Panc1 (cell line): Measurements from ENCODE around the gene ZNF500. TPM values are rescaled to one million over a fixed set of nuclear protein-coding genes. Genes with fewer than 3 reads are reported as not detected.

Experiments used
- ATAC-seq: fragments of 200-7000 bp; cut with Tn5 transposase; 2 replicates; pipeline ENCODE4 v1.9.1; 2020; ENCODE audit warnings: mild to moderate bottlenecking, moderate library complexity
- BruUV-seq: library from RNA; stranded (reverse); fragments of 400-500 nt; replicated peaks from 2 replicates; lab custom pipeline; 2021; lab: Mats Ljungman, UMichigan
- CTCF ChIA-PET: fragments of 300-600 bp; sonication (Branson Sonifier 250); formaldehyde crosslinking; loops from one replicate; lab custom pipeline; 2022; ENCODE audit warnings: antibody characterized with exemption; lab: Charles Lee
- POLR2A ChIA-PET: fragments of 300-600 bp; sonication (Branson Sonifier 250); formaldehyde crosslinking; loops from one replicate; lab custom pipeline; 2022; ENCODE audit warnings: antibody characterized with exemption; lab: Charles Lee
- DNase-seq: peaks from one replicate; pipeline ENCODE4 v3.0.0-alpha.2; 2010; ENCODE audit warnings: low read depth, low spot score
- H3K27ac ChIP-seq: 2 replicates; pipeline ENCODE4 v1.5.1; 2011; ENCODE audit warnings: mild to moderate bottlenecking, low read length, inconsistent platforms
- H3K27me3 ChIP-seq: fragments of 200-500 bp; sonication (Bioruptor generic); 2 replicates; pipeline ENCODE4 v1.6.0; 2014; ENCODE audit warnings: low read length, inconsistent platforms; ENCODE audit not compliant: control insufficient read depth, insufficient read depth
- H3K36me3 ChIP-seq: fragments of 200-500 bp; sonication (Bioruptor generic); 2 replicates; pipeline ENCODE4 v1.5.1; 2014; ENCODE audit warnings: inconsistent platforms, mild to moderate bottlenecking, low read length, moderate library complexity; ENCODE audit not compliant: control insufficient read depth, insufficient read depth
- H3K4me1 ChIP-seq: 2 replicates; pipeline ENCODE4 v1.5.1; 2011; ENCODE audit warnings: inconsistent platforms, mild to moderate bottlenecking, low read length, moderate library complexity; ENCODE audit not compliant: control insufficient read depth, insufficient read depth
- H3K4me3 ChIP-seq, 2 experiments: 2 replicates each; pipeline ENCODE4 v1.5.1; 2011 to 2012; ENCODE audit warnings: low read depth in 2 of 2, low read length in 2 of 2, mild to moderate bottlenecking in 2 of 2, inconsistent platforms in 1 of 2, moderate library complexity in 1 of 2
- H3K9me3 ChIP-seq: fragments of 200-500 bp; sonication (Bioruptor generic); 2 replicates; pipeline ENCODE4 v1.5.1; 2014; ENCODE audit warnings: low read depth, mild to moderate bottlenecking, inconsistent platforms, low read length, moderate library complexity; ENCODE audit not compliant: control insufficient read depth, insufficient read depth
- CTCF ChIP-seq: fragments of 450-650 bp; IDR thresholded peaks from 2 replicates; pipeline ENCODE4 v1.5.1; 2017; ENCODE audit warnings: mild to moderate bottlenecking
- POLR2AphosphoS5 ChIP-seq: IDR thresholded peaks from 2 replicates; pipeline ENCODE4 v1.6.1; 2012; ENCODE audit warnings: mild to moderate bottlenecking, low read depth, low read length, moderate library complexity
- REST ChIP-seq, 2 experiments: IDR thresholded peaks; 2 replicates each; pipeline ENCODE4 v1.6.1; 2011 to 2012; ENCODE audit warnings: low read depth in 2 of 2, control low read depth in 1 of 2, low read length in 1 of 2, mild to moderate bottlenecking in 1 of 2, moderate library complexity in 1 of 2; ENCODE audit not compliant: insufficient read depth in 1 of 2
- SIN3A ChIP-seq: IDR thresholded peaks from 2 replicates; pipeline ENCODE4 v1.6.1; 2012; ENCODE audit warnings: low read depth, mild to moderate bottlenecking, low read length, moderate library complexity, borderline replicate concordance; ENCODE audit not compliant: insufficient read depth
- TCF7L2 ChIP-seq: IDR thresholded peaks from 2 replicates; pipeline ENCODE4 v1.6.1; 2011; ENCODE audit warnings: mild to moderate bottlenecking, low read depth, low read length, inconsistent platforms
- in situ Hi-C: cut with HindIII; loops from 2 replicates; pipeline ENCODE4 v1.10.0; 2016; ENCODE audit warnings: low sequenced_read_pairs, low pct_unique_long_range_greater_than_20kb
- intact Hi-C: fragments of 100-400 bp; cut with micrococcal nuclease; formaldehyde crosslinking; loops from one replicate; pipeline ENCODE4 v1.10.0; 2022; ENCODE audit not compliant: unreplicated experiment
- total RNA-seq: library from RNA; stranded (reverse); gene quantifications from one replicate; pipeline ENCODE4 v1.2.1, GENCODE V29; 2021; ENCODE audit not compliant: unreplicated experiment

The ZNF500 gene
- total RNA-seq, 1 experiment from 2014 or later, result 25.8 TPM

- DNase-seq (no peak), ATAC-seq (no peak)
- ChIA-PET POLR2A (no interaction called here), CTCF (no interaction called here)
- intact Hi-C loops, result no loop called here
- no peak for TF ChIP-seq SIN3A
- TF ChIP-seq TCF7L2, result no peak
- no peak for TF ChIP-seq CTCF
- no peak for TF ChIP-seq POLR2AphosphoS5
- no peak for TF ChIP-seq REST (IDR thresholded peaks at IDR 0.05; ENCODE audit: insufficient read depth in 1 of 2, low read depth in 2 of 2, low read length in 1 of 2)
- Histone ChIP-seq H3K36me3 (peaks cover 2% of the 10 kb centered on the region; the same call in 1 of the 2 replicates), H3K4me3 (no peak overlapping the region), H3K27me3 (no peaks in the 10 kb centered on the region), H3K9me3 (no peaks in the 10 kb centered on the region), H3K4me1 (no peaks in the 10 kb centered on the region), H3K27ac (no peak overlapping the region)
- BruUV-seq, result no TSS peak
- in situ Hi-C loops, result no loop called here
Observed at GRCh38 chr16:4760221-4760910, 6.6 kb downstream of the ZNF500 start.

GRCh38 chr16:4755687-4756086, 11.3 kb downstream of the ZNF500 start:
- Histone ChIP-seq H3K27ac (no peak overlapping the region), H3K9me3 (no peaks in the 10 kb centered on the region), H3K4me1 (no peaks in the 10 kb centered on the region), H3K4me3 (no peak overlapping the region), H3K27me3 (no peaks in the 10 kb centered on the region), H3K36me3 (no peaks in the 10 kb centered on the region)
- BruUV-seq, result no TSS peak
- ChIA-PET POLR2A (no interaction called here), CTCF (interaction anchor here (0.6 kb wide), 1 partner anchor 17 kb away, joined by 4 read pairs; no protein-coding TSS in a partner anchor)
- DNase-seq, result no peak
- ATAC-seq, result no peak
- in situ Hi-C loops, result no loop called here
- no peak for TF ChIP-seq SIN3A
- intact Hi-C loops, result no loop called here

GRCh38 chr16:4754865-4755264, 12.1 kb downstream of the ZNF500 start:
- intact Hi-C loops, result no loop called here
- DNase-seq (no peak), ATAC-seq (no peak)
- H3K9me3 ChIP-seq, result no peaks in the 10 kb centered on the region
- H3K27me3 ChIP-seq, result no peaks in the 10 kb centered on the region
- no peak overlapping the region for H3K27ac ChIP-seq
- BruUV-seq, result no TSS peak
- CTCF ChIA-PET, result no interaction called here
- in situ Hi-C loops, result no loop called here
- POLR2A ChIA-PET, result no interaction called here
- TF ChIP-seq POLR2AphosphoS5 (no peak), SIN3A (no peak), TCF7L2 (no peak), REST (IDR thresholded peaks at IDR 0.05; ENCODE audit: insufficient read depth in 1 of 2, low read depth in 2 of 2, low read length in 1 of 2) (no peak), CTCF (no peak)
- H3K4me3 ChIP-seq, result no peak overlapping the region
- no peaks in the 10 kb centered on the region for H3K36me3 ChIP-seq
- no peaks in the 10 kb centered on the region for H3K4me1 ChIP-seq
